ENCODE results near the gene SIPA1L2.

Gene SIPA1L2, protein sequence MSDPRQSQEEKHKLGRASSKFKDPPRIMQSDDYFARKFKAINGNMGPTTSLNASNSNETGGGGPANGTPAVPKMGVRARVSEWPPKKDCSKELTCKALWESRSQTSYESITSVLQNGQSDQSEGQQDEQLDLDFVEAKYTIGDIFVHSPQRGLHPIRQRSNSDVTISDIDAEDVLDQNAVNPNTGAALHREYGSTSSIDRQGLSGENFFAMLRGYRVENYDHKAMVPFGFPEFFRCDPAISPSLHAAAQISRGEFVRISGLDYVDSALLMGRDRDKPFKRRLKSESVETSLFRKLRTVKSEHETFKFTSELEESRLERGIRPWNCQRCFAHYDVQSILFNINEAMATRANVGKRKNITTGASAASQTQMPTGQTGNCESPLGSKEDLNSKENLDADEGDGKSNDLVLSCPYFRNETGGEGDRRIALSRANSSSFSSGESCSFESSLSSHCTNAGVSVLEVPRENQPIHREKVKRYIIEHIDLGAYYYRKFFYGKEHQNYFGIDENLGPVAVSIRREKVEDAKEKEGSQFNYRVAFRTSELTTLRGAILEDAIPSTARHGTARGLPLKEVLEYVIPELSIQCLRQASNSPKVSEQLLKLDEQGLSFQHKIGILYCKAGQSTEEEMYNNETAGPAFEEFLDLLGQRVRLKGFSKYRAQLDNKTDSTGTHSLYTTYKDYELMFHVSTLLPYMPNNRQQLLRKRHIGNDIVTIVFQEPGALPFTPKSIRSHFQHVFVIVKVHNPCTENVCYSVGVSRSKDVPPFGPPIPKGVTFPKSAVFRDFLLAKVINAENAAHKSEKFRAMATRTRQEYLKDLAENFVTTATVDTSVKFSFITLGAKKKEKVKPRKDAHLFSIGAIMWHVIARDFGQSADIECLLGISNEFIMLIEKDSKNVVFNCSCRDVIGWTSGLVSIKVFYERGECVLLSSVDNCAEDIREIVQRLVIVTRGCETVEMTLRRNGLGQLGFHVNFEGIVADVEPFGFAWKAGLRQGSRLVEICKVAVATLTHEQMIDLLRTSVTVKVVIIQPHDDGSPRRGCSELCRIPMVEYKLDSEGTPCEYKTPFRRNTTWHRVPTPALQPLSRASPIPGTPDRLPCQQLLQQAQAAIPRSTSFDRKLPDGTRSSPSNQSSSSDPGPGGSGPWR (N-terminal part only)

DNA sequence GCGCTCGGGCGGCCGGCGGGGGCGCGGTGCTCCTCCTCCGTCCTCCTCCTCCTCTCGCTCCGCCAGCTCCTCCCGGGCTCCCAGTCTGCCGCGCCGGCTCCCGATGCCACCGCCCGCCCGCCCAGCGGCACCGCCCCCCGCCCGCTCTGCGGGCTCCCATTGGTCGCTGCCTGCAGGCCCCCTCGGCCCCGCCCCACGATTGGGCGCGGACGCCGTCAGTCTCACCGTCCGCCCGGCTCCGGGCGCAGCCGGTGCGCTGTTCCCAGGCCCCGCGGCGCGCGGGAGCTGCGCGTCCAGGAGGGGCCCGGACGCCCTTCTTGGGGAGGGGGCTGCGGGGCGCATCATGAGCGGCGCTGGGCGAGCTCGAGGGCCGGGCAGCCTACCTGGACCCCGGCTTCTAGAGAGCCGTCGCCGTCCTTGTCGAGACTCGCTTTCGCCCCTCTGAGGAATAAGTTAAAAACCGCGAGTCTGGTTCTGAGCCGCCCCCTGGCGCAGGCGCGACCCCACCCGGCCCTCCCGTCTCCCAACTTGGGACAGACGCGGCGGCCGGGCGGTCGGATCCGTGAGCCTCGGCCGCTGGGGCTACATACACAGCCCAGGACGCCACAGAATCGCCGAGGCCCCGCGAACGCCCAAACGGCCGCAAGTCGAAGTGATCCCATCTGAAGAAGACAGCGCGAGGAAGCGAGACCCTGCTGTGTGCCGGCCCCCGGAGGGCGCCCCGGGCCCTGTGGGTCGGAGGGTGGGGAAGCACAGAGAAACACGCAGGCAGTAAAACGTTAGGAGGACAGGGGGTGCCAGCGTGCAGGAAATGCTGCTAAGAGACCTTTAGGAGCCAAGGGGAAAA lies at the start of gene SIPA1L2:
SIPA1L2 (minus strand) TSS at position 87 of the 847 bp plus-strand sequence. CDS start 114,794 bp downstream, outside the sequence.
- peak; percentile 80 for DNase-seq (ENCODE audit: low spot score)

DNA sequence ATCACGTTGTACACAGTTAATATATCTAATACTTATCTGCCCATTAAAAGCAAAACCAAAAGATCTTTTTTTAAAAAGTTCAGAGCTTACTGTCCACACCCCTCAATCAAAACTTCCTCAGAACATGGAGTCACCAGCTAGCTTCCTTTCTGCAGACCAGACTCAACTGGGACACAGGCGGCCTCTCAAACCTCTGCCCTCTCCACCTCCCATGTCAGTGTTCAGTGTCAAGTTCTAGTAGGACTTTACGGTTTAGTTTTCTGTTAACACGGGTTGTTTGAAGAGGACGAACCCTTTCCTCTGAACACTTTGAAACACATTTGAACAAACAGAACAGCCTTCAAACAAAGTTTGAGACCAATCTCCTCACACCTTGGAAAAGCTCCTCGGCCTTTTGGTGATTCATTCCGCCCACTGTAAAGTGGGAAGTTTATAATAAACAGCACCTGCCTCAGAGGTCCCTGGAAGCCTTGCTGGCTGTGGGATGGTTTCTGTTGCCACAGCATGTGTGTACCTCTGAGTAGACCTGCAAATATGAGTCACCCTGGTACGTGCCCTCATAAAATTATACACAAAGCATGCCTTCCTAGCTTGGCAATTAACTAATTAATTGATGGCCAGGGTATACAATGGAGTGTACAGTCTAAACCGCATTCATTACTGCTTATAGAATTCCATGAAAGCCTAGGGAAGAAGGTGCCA lies 48.4 kb upstream of the SIPA1L2 start:
- no peak for DNase-seq (ENCODE audit: low spot score)

DNA sequence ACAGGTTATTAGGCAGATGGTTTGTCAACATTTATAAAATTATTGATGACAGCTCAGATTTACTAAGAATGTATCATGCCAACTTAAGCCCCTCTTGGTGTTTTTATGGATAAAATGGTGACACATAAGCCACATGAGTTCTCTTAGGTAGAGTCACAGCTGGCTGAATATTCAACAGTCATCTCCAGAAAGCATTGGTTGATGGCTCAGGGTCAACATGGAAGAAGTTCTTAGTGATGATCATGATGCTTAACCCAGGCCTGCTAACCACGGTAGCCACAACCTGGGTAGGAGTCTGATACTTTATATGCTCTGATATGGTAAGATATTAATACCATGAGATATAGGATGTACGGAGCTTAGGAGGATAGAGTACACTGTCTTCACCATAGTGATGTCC lies 46.4 kb upstream of the SIPA1L2 start:
- DNase-seq (ENCODE audit: low spot score) = no peak

DNA sequence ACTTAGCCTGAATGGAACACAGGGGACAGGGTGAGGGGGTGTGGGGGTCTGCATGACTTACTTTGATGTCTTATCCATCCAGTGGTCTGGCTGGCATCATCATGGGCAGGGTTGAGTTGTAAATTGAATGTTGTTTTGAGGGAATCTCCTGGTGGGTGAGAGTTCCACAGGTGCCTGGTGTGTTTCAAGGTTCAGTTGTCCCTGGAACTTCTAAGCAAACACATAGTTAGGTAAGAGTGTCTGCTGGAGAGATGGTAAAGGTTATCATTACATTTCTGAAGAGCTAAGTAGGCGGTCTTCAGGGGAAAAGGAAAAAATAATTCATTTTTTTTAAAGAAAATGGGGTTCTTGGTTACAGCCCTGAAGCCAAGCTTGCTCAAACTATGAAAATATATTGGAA lies 46.0 kb upstream of the SIPA1L2 start:
- DNase-seq (ENCODE audit: low spot score) = no peak

DNA sequence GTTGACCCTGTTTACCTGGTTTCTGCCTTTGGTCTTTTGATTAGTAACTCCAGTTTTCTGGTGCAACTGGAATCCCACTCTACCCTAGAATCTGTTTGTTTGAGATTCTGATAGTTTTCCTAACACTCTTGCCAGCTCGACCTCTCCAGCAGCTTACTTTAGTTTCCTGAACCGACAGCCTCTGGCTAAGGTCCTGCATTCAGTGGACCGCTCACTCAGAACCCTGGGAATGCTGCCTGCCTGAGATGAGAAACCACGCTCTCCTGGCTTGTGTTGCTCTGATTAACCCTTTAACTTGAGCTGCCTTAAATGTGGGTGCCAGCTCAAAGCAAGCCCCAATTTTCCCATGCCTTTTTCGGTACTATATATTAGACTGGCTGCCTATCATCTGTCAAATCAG lies 45.3 kb upstream of the SIPA1L2 start:
- no peak for DNase-seq (ENCODE audit: low spot score)

DNA sequence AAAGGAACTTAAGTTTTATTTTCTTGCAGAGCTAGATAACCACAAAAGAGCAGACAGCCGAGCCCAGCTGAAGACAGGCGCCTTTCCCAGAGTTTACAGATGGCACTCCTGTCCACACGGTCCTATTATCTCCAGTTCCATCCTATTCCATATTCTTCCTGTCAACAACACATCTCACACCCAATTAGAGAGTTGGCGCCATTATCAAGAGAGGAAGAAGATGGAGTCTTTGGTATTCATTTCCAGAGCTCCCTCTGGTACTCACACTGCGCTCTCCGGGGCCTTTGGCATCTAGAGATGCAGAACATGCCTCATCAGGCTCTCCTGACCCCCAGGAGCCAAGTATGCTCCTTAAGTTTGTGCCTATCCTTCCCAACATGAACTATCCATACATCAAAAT lies 43.3 kb upstream of the SIPA1L2 start:
- no peak for DNase-seq (ENCODE audit: low spot score)

DNA sequence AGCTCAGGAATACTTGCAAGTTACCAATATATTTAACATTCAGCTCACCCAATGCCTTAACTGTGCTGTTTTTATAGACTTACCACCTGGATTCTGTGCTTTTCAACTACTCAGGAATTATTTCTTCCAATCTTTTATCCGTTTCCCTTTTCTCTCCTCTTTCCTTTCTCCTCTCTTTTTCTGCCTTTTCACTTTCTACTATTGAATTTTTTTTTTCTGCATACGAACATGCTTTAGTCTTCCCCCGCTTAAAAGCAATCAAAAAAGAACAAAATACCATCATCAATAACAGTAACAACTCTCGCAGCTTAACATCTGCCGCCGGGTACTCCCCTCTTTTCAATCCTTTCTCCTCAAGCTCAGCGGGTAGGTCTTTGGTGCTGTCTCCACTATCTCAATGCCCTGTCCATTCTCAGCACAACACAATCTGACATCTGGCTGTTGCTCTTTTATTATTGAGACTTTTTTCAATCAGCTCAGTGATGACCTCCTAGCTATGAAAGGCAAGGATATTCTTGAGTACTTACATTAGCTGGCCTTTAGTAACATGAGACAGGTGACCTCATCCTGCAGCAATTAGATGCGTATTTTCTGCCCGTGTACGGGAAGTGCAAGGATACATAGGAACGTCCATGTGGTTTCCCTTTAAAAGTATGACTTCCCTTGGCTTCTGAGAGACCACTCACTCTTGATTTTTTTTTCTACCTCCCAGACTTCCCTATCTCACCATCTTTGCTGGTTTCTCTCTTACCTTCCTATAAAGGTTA lies 40.2 kb upstream of the SIPA1L2 start:
- DNase-seq (ENCODE audit: low spot score) = no peak

DNA sequence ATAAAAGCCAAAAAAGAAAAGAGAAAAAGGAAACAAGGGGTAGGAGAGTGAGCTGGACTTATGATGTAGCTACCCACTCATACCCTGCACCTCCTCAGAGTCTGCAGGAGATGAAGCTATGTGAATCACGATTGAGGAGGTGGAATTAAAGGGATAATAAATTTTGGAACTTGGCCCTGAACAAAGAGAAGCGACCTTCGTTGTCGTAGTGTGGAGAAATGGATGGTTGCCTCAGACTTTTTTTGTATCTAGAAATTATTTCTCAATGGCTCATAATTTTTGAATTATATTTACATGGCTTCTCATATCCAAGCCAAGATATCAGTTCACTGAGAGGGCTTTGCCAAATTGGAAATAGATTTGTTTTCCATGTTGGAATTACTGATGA lies 37.8 kb upstream of the SIPA1L2 start:
- no peak for DNase-seq (ENCODE audit: low spot score)

DNA sequence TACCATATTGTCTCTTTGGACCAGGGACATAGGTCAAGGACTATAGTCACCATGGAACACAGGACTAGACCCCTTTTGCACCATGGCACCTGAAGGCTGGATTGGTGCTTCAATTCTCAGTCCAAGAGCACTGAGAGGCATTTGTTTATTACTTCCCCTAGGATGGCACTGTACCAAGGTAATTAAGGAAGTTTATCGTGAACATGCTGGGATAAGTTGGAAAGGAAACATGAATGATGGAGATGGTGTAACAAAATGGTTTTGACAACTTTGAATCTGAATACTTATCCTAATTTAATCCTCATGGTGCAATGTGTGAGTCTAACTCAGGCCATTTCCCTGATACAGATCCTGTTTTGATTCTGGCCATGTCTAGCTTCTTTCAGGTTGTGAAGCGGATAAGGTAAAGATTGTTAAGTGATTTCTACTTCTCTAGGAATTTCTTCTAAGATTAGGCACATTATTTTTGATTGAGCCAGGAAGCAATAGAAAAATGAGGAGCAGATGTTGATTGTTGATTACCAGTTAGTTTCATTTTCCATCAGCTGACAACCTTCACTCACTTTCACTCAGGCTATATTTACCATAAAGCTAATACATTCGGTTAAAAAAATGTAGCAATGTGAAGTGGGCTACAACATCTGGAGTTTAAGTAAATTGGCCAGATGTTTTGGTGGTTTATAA lies 37.3 kb upstream of the SIPA1L2 start:
- DNase-seq (ENCODE audit: low spot score) = no peak

DNA sequence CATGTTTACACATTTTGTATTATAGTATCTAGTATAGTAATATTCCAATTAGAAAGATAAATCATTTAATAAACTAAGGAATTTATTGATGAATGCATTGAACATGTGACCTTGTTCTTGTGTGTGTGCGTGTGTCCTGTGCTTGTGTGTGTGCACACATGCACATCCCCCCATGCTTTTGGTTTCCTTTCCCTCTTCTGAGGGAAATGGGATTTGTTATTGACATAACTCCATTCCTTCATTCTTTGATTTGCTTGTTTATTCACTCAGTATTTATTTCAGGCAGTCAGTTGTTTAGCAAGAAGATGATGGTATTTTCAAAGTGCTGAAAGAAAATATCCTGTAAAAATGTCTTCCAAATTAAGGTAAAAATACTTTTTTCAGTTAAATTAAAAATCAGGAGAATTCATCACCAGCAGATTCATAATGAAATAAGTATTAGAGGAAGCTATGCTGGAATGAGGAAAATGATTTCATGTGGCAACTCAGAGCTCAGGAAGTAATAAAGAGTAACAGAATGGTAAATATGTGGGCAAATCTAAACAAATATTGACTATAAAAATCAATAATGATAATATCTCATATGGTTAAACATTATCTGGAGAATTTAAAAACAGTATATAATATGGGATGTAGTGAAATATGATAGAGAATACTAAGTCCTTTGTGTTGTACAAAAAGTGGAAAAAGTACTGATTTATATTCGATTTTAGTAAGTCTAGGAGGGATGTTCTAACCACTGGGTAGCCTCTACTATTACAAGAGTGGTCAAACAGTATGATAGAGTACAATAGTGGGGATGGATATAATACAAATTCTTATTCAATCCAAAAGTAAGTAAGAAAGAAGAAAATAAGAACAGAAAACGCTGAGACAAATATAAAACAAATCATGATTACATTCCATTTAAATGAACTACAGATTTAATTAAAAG lies 35.2 kb upstream of the SIPA1L2 start:
- no peak for DNase-seq (ENCODE audit: low spot score)

DNA sequence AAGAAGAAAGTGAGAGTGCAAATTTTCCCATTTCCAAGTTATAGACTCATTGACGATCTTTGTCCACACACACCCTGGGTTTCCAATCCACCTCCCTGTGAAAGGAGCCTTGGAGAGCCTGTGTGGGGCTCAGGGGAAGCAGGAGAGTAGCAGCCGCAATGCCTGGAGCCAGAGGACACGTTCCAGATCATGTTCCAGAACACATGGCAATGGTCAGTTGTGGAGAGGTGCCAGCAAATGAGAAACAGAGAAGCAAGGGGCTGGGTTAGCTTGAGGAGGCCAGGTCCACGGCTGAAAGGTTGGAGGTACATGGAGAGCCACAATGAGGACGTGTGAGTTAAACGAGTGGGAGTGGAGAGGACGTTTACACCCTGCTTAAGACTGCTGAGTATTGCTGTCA lies 33.0 kb upstream of the SIPA1L2 start:
- no peak for DNase-seq (ENCODE audit: low spot score)

DNA sequence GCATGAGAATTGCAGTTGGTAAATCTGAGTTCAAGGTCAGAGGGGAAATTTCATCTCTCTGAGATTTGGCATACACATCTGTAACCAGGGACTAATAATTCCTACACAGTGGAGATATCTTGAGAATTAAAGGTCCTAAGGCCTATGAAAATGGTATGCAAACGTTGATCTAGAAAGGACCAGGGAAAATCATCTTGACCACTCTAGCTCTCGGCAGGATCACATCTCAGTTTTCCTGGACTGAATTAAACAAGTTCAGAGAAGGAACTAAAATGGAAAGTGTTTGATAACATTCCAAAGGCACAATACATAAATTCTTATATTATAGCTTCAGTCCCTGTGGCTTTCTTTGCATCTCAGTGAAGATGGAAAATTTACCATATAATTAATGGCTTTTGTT lies 28.5 kb upstream of the SIPA1L2 start:
- no peak for DNase-seq (ENCODE audit: low spot score)

DNA sequence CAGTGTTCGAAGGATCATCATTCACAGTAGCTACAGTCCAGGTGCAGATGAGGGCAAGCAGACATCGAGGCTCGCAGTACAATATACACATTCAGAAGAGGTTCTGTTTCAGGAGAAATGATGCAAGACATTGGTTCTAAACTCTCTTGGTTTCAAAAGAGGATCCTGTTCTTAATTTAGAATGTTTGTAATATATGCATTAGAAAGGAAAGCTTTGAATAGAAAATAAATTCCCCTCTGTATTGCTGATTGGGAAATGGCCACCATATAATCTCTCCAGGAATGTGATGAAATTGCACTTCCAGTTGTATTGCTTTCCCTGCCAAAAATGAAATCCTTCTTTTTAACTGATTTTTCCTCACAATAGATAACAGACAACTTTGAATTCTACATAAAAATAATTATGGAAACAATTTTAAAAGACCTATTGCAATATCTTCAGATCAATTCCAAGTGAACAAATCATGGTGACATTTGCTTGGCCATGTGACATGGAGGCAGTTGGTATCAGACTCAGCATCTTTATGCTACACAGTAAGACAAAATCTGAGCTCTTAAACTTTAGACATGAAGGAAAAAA lies 27.6 kb upstream of the SIPA1L2 start:
- DNase-seq (ENCODE audit: low spot score) = no peak

DNA sequence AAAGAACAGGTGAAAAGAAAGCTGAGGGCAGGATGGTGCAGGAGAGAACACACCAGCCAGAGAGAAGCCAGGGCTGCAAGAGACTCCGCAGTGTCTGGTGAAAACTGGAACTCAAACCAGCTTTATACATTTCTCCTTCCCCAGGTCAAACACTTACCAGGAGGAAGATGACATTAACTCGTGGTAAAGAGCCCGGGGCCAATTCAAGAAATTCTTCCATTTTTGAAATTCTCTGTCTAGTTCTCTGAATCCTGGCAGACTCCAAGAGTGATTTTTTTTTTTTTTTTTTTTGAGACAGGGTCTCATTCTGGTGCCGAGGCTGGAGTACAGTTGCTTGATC lies 25.8 kb upstream of the SIPA1L2 start:
- DNase-seq (ENCODE audit: low spot score) = no peak

DNA sequence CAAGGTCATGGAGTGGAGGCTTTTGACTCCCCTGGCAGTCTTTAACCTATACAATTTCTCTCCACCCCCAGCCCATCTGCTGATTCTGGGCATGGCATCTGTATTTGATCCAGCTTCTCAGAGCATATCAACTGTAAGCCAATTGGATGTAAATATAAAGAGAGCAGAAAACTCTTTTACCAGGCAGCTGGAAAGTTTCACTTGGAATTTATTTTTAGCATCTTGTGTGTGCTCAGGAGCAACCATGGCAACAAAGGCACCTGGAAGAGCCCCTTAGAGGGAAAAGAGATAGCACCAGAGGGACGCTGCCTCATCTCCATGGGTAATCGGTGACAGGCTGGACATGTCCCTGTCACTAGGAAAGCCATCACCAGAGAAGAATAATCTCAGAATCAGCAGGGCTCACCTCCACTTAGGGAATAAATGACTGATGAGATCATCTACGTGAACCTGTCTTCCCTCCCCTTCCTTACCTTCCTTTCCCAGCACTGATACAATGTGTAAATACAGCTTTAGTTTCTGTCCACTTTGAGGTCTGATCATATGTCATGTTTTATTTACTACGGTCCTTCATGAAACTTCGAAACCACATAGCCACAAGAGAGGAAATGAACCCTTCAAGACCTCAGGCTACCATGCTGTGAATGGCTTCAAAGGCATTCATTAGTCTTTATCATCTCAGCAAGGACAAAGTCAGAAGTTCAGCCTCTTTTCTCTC lies 25.3 kb upstream of the SIPA1L2 start:
- DNase-seq (ENCODE audit: low spot score) = no peak

DNA sequence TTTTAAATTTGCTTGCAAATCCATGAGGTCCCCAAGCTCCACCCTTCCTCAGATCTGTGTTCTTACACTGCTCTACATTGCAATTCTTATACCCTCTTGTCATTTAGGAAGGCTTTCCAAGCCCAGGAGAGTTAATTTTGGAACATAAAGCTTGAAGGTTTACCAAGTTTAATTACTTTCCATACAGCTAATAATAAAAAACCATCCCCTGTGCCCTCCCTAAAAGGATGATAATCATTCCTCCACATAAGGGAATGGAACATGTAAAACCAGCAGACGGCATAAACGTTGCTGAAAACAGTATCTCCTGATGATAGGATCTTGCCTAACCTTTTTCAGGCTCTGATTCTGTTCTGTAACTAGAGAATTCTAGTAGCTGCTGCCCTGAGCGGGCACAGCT lies 23.9 kb upstream of the SIPA1L2 start:
- no peak for DNase-seq (ENCODE audit: low spot score)

DNA sequence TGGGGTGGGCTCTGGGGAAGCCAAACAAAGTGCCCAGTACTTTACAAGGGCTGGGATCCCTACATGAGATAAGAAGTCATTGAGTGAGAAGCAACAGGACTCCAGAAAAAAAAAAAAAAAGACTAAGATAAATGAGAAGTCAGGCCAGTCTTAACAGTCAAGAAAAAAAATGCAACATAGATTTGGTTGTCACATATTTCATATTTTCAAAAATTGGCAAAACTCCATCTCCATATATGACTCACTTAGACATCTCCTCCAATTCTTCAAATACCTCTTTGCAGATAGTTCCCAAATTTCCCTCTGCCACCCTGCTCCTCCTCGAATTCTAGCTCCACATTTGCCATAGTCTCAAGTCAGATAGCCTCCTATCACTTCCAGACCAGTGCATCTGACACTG lies 20.9 kb upstream of the SIPA1L2 start:
- DNase-seq (ENCODE audit: low spot score) = no peak

DNA sequence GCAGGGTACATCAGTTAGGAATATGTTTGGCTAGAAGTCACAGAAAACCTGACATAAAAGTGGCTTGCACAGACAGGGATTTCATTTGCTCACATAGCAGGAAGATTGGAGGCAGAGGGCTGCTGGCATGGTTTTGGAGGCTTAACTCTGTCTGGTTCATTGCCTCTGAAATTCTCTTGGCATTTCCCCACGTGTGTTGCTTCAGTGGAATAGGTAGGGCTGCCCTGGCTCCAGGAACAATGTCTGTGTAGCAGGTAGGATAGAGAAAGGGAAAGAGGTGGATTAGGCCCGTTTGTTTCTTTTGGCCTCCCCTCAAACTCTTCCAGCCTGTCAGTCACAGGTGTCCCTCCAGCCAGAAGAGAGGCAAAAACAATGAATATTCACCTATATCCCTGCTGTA lies 20.5 kb upstream of the SIPA1L2 start:
- no peak for DNase-seq (ENCODE audit: low spot score)

All from CD4-positive, alpha-beta T cell treated with Interleukin-6 at 100 ng/mL for 8 hours (primary cell).